Body of pancreas (tissue), 4 donors: Measurements from ENCODE around the gene KMT2B. TPM values are rescaled to one million over a fixed set of nuclear protein-coding genes. Genes with fewer than 3 reads are reported as not detected.

Source experiments
- ATAC-seq: fragments of 150-250 bp; one replicate; pipeline ENCODE4 v1.9.1; 2016
- DNase-seq, 4 donors: peaks; one replicate each; pipeline ENCODE4 v3.0.0-alpha.2; 2019
- H3K27ac ChIP-seq, 4 donors: fragments of 200-600 bp; sonication (generic); 1 replicate in 3 of 4; 2 replicates in 1 of 4; pipeline versions ENCODE4 v1.5.1 to v1.6.1; 2016 to 2019; ENCODE audit warnings: mild to moderate bottlenecking in 1 of 4, mixed read lengths in 1 of 4, moderate library complexity in 1 of 4
- H3K27me3 ChIP-seq, 2 donors: fragments of 200-600 bp; sonication (generic); one replicate each; pipeline ENCODE4 v1.6.0; 2016; ENCODE audit warnings: mild to moderate bottlenecking in 1 of 2
- H3K36me3 ChIP-seq, 2 donors: fragments of 200-600 bp; sonication (generic); replicated peaks in 1 of 2; 2 replicates each; pipeline ENCODE4 v1.5.1; 2016; ENCODE audit warnings: low read depth in 2 of 2; ENCODE audit not compliant: insufficient read depth in 1 of 2
- H3K4me1 ChIP-seq: fragments of 200-600 bp; sonication (generic); one replicate; pipeline ENCODE4 v1.6.0; 2016
- H3K4me3 ChIP-seq, 2 donors: fragments of 200-600 bp; sonication (generic); 1 replicate in 1 of 2; 2 replicates in 1 of 2; pipeline ENCODE4 v1.5.1; 2016 to 2019
- H3K9me3 ChIP-seq, 3 donors: fragments of 200-600 bp; sonication (generic); 1 replicate in 2 of 3; 2 replicates in 1 of 3; pipeline ENCODE4 v1.5.1; 2016
- CTCF ChIP-seq, 7 experiments: fragments of 450-650 bp in 4 of 7; fragments of 200-600 bp in 3 of 7; sonication (generic) in 3 of 7; IDR thresholded peaks; one replicate each; pipeline ENCODE4 v1.5.1; 2016 to 2019; ENCODE audit warnings: antibody characterized with exemption in 7 of 7
- POLR2A ChIP-seq, 3 donors: fragments of 450-650 bp; IDR thresholded peaks; one replicate each; pipeline ENCODE4 v1.6.1; 2016; ENCODE audit warnings: antibody characterized with exemption in 3 of 3, mild to moderate bottlenecking in 2 of 3
- WGBS, 2 donors: methylation state at CpG; one replicate each; pipeline ENCODE4 v1.1.5; 2017; 5-methylcytosine and 5-hydroxymethylcytosine counted together
- intact Hi-C: fragments of 100-400 bp; cut with DNase I; formaldehyde crosslinking; loops from one replicate; pipeline ENCODE4 v1.15.1; 2023
- total RNA-seq, 2 donors: library from RNA; depleted of rRNA; stranded (reverse); fragments of >200 nt; gene quantifications; one replicate each; pipeline ENCODE4 v1.1.0, GENCODE V29; 2016

Gene KMT2B
- total RNA-seq, 2 donors from 2014 or later: 18.7 to 31.6 TPM

GRCh38 chr19:35736913-35737886, 19.4 kb downstream of the KMT2B start:
- H3K36me3 ChIP-seq: peaks cover 4 to 21% of the 10 kb centered on the region in 2 donors
- no peaks in the 10 kb centered on the region for H3K27me3 ChIP-seq
- ATAC-seq (no peak), DNase-seq (no peak)
- no peaks in the 10 kb centered on the region for H3K9me3 ChIP-seq
- no peak overlapping the region for H3K27ac ChIP-seq
- TF ChIP-seq POLR2A (IDR thresholded peaks at IDR 0.05): no peak
- TF ChIP-seq CTCF (IDR thresholded peaks at IDR 0.05): no peak
- intact Hi-C loops: no loop called here
- H3K4me1 ChIP-seq: peaks cover 15% of the 10 kb centered on the region
- no peak overlapping the region for H3K4me3 ChIP-seq
- WGBS, 2 donors: 83 to 85% methylated on average over 11 to 22 of the region's 22 CpGs

- Histone ChIP-seq H3K4me1 (peaks cover 15% of the 10 kb centered on the region), H3K27ac (no peak overlapping the region), H3K4me3 (no peak overlapping the region), H3K9me3 (no peaks in the 10 kb centered on the region), H3K36me3 (peaks cover 4 to 17% of the 10 kb centered on the region in 2 donors), H3K27me3 (no peaks in the 10 kb centered on the region)
- no peak for ATAC-seq
- TF ChIP-seq POLR2A (IDR thresholded peaks at IDR 0.05) (no peak), CTCF (IDR thresholded peaks at IDR 0.05) (no peak)
- intact Hi-C loops: no loop called here
- 91 to 94% methylated on average over 33 to 34 of the region's 37 CpGs for WGBS, 2 donors
- DNase-seq: no peak
Observed at GRCh38 chr19:35738021-35738886, 20.5 kb downstream of the KMT2B start.

- intact Hi-C loops: no loop called here
- no peaks in the 10 kb centered on the region for H3K27me3 ChIP-seq
- H3K9me3 ChIP-seq: no peaks in the 10 kb centered on the region
- TF ChIP-seq CTCF (IDR thresholded peaks at IDR 0.05) (no peak), POLR2A (IDR thresholded peaks at IDR 0.05) (no peak)
- H3K4me3 ChIP-seq: no peak overlapping the region
- no peak for ATAC-seq
- no peak for DNase-seq
- peak overlapping the region in 1 of 4 donors; percentile 88 for H3K27ac ChIP-seq
- peaks cover 4 to 17% of the 10 kb centered on the region in 2 donors for H3K36me3 ChIP-seq
- WGBS, 2 donors: 59 to 81% methylated on average over 2 of the region's 2 CpGs
- peaks cover 17% of the 10 kb centered on the region for H3K4me1 ChIP-seq
Observed at GRCh38 chr19:35738887-35739229, 21.1 kb downstream of the KMT2B start.

GRCh38 chr19:35739275-35740107, 21.7 kb downstream of the KMT2B start:
- DNase-seq: no peak
- intact Hi-C loops: no loop called here
- Histone ChIP-seq H3K27me3 (no peaks in the 10 kb centered on the region), H3K4me3 (no peak overlapping the region), H3K27ac (peak overlapping the region; percentile 59 to 88 (median 83)), H3K9me3 (no peaks in the 10 kb centered on the region), H3K4me1 (peaks cover 23% of the 10 kb centered on the region), H3K36me3 (peaks cover 4 to 15% of the 10 kb centered on the region in 2 donors)
- WGBS, 2 donors: 60 to 68% methylated on average over 20 to 24 of the region's 29 CpGs
- no peak for ATAC-seq
- no peak for TF ChIP-seq CTCF (IDR thresholded peaks at IDR 0.05)
- TF ChIP-seq POLR2A (IDR thresholded peaks at IDR 0.05): peak in 1 of 3 donors; percentile 4
